ENCODE data around the gene SUSD1.

SUSD1 gene

DNA sequence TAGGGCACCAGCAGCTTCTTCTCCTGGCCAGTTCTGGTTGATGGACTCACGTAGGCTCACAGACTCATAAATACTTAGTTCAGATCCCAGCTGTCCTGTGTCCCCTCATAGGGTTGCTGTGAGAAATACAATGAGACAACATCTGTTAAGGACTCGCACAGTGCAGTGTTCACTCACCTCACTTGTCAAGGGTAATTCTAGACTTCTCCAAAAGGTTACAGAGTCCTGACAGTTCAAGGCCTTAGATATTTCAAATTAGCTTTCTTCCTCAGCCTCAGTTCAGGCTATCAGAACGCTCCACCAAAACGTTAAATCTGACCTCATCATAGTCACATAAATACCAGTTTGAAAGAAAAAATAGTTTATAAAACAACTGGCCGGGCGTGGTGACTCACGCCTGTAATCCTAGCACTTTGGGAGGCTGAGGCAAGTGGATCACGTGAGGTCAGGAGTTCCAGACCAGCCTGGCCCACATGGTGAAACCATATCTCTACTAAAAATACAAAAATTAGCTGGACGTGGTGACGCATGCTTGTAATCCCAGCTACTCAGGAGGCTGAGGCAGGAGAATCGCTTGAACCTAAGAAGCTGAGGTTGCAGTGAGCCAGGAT, 172.1 kb downstream of the SUSD1 start:
- TF ChIP-seq CTCF (conservative IDR thresholded peaks at IDR 0.05; ENCODE audit: low read length) = no peak
- no peak for TF ChIP-seq EZH2phosphoT487 (IDR thresholded peaks at IDR 0.05; ENCODE audit: borderline replicate concordance)
- H3F3A ChIP-seq (ENCODE audit: low read depth) = no peaks in the 10 kb centered on the region
- no peak overlapping the region for H3K4me3 ChIP-seq (ENCODE audit: low read length, poor library complexity, severe bottlenecking)
- no peak overlapping the region for H2AFZ ChIP-seq (ENCODE audit: low read length)
- no peaks in the 10 kb centered on the region for H3K27me3 ChIP-seq (ENCODE audit: insufficient read depth, low read length, poor library complexity, severe bottlenecking)
- H4K20me1 ChIP-seq (ENCODE audit: insufficient read depth, low read length, poor library complexity, severe bottlenecking) = no peaks in the 10 kb centered on the region
- H3K9ac ChIP-seq (ENCODE audit: low read depth, low read length, poor library complexity, severe bottlenecking) = no peak overlapping the region
- no peaks in the 10 kb centered on the region for H3K79me2 ChIP-seq (ENCODE audit: insufficient read depth, low read length)
- H3K4me1 ChIP-seq (ENCODE audit: insufficient read depth, low read length, poor library complexity, severe bottlenecking) = peaks cover 7% of the 10 kb centered on the region
- H3K36me3 ChIP-seq (ENCODE audit: insufficient read depth, low read length) = no peaks in the 10 kb centered on the region
- H3K9me2 ChIP-seq (replicated peaks; ENCODE audit: low read depth, low read length) = no peaks in the 10 kb centered on the region
- no peak overlapping the region for H3K4me2 ChIP-seq (ENCODE audit: low read depth, low read length, poor library complexity, severe bottlenecking)
- no peaks in the 10 kb centered on the region for H3K9me3 ChIP-seq (ENCODE audit: insufficient read depth, low read depth, low read length)

GRCh38 chr9:112002131-112002846, 172.8 kb downstream of the SUSD1 start:
- Histone ChIP-seq H3K27me3 (ENCODE audit: insufficient read depth, low read length, poor library complexity, severe bottlenecking) (no peaks in the 10 kb centered on the region), H3K9me3 (ENCODE audit: insufficient read depth, low read depth, low read length) (no peaks in the 10 kb centered on the region), H3K4me3 (ENCODE audit: low read length, poor library complexity, severe bottlenecking) (no peak overlapping the region), H3K36me3 (ENCODE audit: insufficient read depth, low read length) (no peaks in the 10 kb centered on the region), H2AFZ (ENCODE audit: low read length) (no peak overlapping the region), H3K79me2 (ENCODE audit: insufficient read depth, low read length) (no peaks in the 10 kb centered on the region), H3K4me2 (ENCODE audit: low read depth, low read length, poor library complexity, severe bottlenecking) (no peak overlapping the region), H3K4me1 (ENCODE audit: insufficient read depth, low read length, poor library complexity, severe bottlenecking) (peaks cover 7% of the 10 kb centered on the region), H3F3A (ENCODE audit: low read depth) (no peaks in the 10 kb centered on the region), H3K9ac (ENCODE audit: low read depth, low read length, poor library complexity, severe bottlenecking) (no peak overlapping the region), H3K9me2 (replicated peaks; ENCODE audit: low read depth, low read length) (no peaks in the 10 kb centered on the region), H4K20me1 (ENCODE audit: insufficient read depth, low read length, poor library complexity, severe bottlenecking) (no peaks in the 10 kb centered on the region)
- TF ChIP-seq EZH2phosphoT487 (IDR thresholded peaks at IDR 0.05; ENCODE audit: borderline replicate concordance) (no peak), CTCF (conservative IDR thresholded peaks at IDR 0.05; ENCODE audit: low read length) (no peak)

GRCh38 chr9:112000743-112001142, 174.4 kb downstream of the SUSD1 start:
- Histone ChIP-seq H3K4me1 (ENCODE audit: insufficient read depth, low read length, poor library complexity, severe bottlenecking) (peaks cover 7% of the 10 kb centered on the region), H3K9me3 (ENCODE audit: insufficient read depth, low read depth, low read length) (no peaks in the 10 kb centered on the region), H3K79me2 (ENCODE audit: insufficient read depth, low read length) (no peaks in the 10 kb centered on the region), H3K4me2 (ENCODE audit: low read depth, low read length, poor library complexity, severe bottlenecking) (no peak overlapping the region), H4K20me1 (ENCODE audit: insufficient read depth, low read length, poor library complexity, severe bottlenecking) (no peaks in the 10 kb centered on the region), H2AFZ (ENCODE audit: low read length) (no peak overlapping the region), H3K36me3 (ENCODE audit: insufficient read depth, low read length) (no peaks in the 10 kb centered on the region), H3K4me3 (ENCODE audit: low read length, poor library complexity, severe bottlenecking) (no peak overlapping the region), H3F3A (ENCODE audit: low read depth) (no peaks in the 10 kb centered on the region), H3K9me2 (replicated peaks; ENCODE audit: low read depth, low read length) (no peaks in the 10 kb centered on the region), H3K27me3 (ENCODE audit: insufficient read depth, low read length, poor library complexity, severe bottlenecking) (no peaks in the 10 kb centered on the region), H3K9ac (ENCODE audit: low read depth, low read length, poor library complexity, severe bottlenecking) (no peak overlapping the region)
- no peak for TF ChIP-seq CTCF (conservative IDR thresholded peaks at IDR 0.05; ENCODE audit: low read length)
- TF ChIP-seq EZH2phosphoT487 (IDR thresholded peaks at IDR 0.05; ENCODE audit: borderline replicate concordance) = no peak

Measured in Loucy (cell line).